GM23338 (cell line): Measurements from ENCODE around the gene CACNB2.

Experiments used
- CREB1 ChIP-seq: fragments of 250-450 bp; sonication (Bioruptor Pico); IDR thresholded peaks from 2 replicates; pipeline ENCODE4 v1.5.0; 2020; ENCODE audit warnings: low read depth, mild to moderate bottlenecking, moderate library complexity
- CTCF ChIP-seq, 2 experiments: fragments of 200-600 bp in 1 of 2; sonication (generic) in 1 of 2; conservative IDR thresholded peaks; 2 replicates each; pipeline versions ENCODE4 v1.5.1 to v1.6.1; 2016 to 2017; ENCODE audit warnings: antibody characterized with exemption in 2 of 2, low read depth in 2 of 2, mild to moderate bottlenecking in 2 of 2, moderate library complexity in 1 of 2
- ETS1 ChIP-seq: IDR thresholded peaks from 2 replicates; pipeline ENCODE4 v1.6.1; 2016; ENCODE audit warnings: antibody characterized with exemption
- EZH2 ChIP-seq: fragments of 200-600 bp; sonication (generic); IDR thresholded peaks from one replicate; pipeline ENCODE4 v1.8.0; 2017; ENCODE audit warnings: antibody characterized with exemption, mild to moderate bottlenecking, low read depth; ENCODE audit not compliant: unreplicated experiment
- EZH2phosphoT487 ChIP-seq: fragments of 200-600 bp; sonication (generic); IDR thresholded peaks from one replicate; pipeline ENCODE4 v1.8.1; 2018; ENCODE audit warnings: antibody characterized with exemption; ENCODE audit not compliant: unreplicated experiment
- JUNB ChIP-seq: IDR thresholded peaks from one replicate; pipeline ENCODE4 v1.6.1; 2016; ENCODE audit warnings: antibody characterized with exemption; ENCODE audit not compliant: unreplicated experiment
- NANOG ChIP-seq: IDR thresholded peaks from 2 replicates; pipeline ENCODE4 v1.6.1; 2016; ENCODE audit warnings: antibody characterized with exemption, borderline replicate concordance
- POLR2AphosphoS5 ChIP-seq: IDR thresholded peaks from 2 replicates; pipeline ENCODE4 v1.6.1; 2016; ENCODE audit warnings: antibody characterized with exemption, low read depth
- REST ChIP-seq: IDR thresholded peaks from one replicate; pipeline ENCODE4 v1.6.1; 2018; ENCODE audit warnings: antibody characterized with exemption; ENCODE audit not compliant: unreplicated experiment
- STAT1 ChIP-seq: IDR thresholded peaks from one replicate; pipeline ENCODE4 v1.6.1; 2016; ENCODE audit warnings: antibody characterized with exemption; ENCODE audit not compliant: unreplicated experiment
- ZNF331 ChIP-seq: fragments of 250-450 bp; sonication (Bioruptor Pico); IDR thresholded peaks from 2 replicates; pipeline ENCODE4 v1.5.0; 2020; ENCODE audit warnings: low read depth, mild to moderate bottlenecking, moderate library complexity
- ZNF462 ChIP-seq: fragments of 250-450 bp; sonication (Bioruptor Pico); IDR thresholded peaks from 2 replicates; pipeline ENCODE4 v1.5.0; 2020; ENCODE audit warnings: mild to moderate bottlenecking, moderate library complexity

GRCh38 chr10:18204039-18204835 lies 64.0 kb downstream of the CACNB2 start:
- TF ChIP-seq POLR2AphosphoS5 (no peak), ZNF331 (no peak), CTCF (conservative IDR thresholded peaks at IDR 0.05; ENCODE audit: low read depth in 2 of 2) (no peak), REST (no peak), EZH2phosphoT487 (no peak), EZH2 (no peak), STAT1 (no peak), CREB1 (no peak), ZNF462 (CRISPR knock-in tag) (no peak), JUNB (no peak), ETS1 (no peak), NANOG (no peak)
